HepG2 (cell line): ENCODE measurements around the gene FLAD1. TPM values are rescaled to one million over a fixed set of nuclear protein-coding genes. Genes with fewer than 3 reads are reported as not detected.

Experiments
- ARNT ChIP-seq: fragments of 450-650 bp; IDR thresholded peaks from 2 replicates; pipeline ENCODE4 v1.6.1; 2017
- ATF1 ChIP-seq: IDR thresholded peaks from 2 replicates; pipeline ENCODE4 v1.6.1; 2016; ENCODE audit warnings: mild to moderate bottlenecking, control low read depth
- BRCA1 ChIP-seq: sonication (generic); formaldehyde crosslinking; IDR thresholded peaks from 2 replicates; pipeline ENCODE4 v1.4.0; 2020; ENCODE audit warnings: missing genetic modification reagents
- FOSL2 ChIP-seq: sonication (generic); formaldehyde crosslinking; IDR thresholded peaks from 2 replicates; pipeline ENCODE4 v1.4.0; 2020; ENCODE audit warnings: missing genetic modification reagents
- GPN1 ChIP-seq: sonication (generic); formaldehyde crosslinking; IDR thresholded peaks from 2 replicates; pipeline ENCODE4 v1.5.1; 2020; ENCODE audit warnings: missing genetic modification reagents, borderline replicate concordance
- HMG20A ChIP-seq: IDR thresholded peaks from 2 replicates; pipeline ENCODE4 v1.6.1; 2016; ENCODE audit warnings: borderline replicate concordance
- KMT2B ChIP-seq: IDR thresholded peaks from 2 replicates; pipeline ENCODE4 v1.6.1; 2016; ENCODE audit warnings: missing genetic modification reagents, missing compliant biosample characterization
- MBNL3 ChIP-seq: fragments of 250-450 bp; sonication (Bioruptor Pico); conservative IDR thresholded peaks from 2 replicates; pipeline ENCODE4 v1.8.0; 2022; ENCODE audit warnings: mild to moderate bottlenecking, inconsistent platforms
- MEF2D ChIP-seq: sonication (generic); formaldehyde crosslinking; IDR thresholded peaks from 2 replicates; pipeline ENCODE4 v1.5.1; 2020; ENCODE audit warnings: mild to moderate bottlenecking, missing genetic modification reagents
- PAWR ChIP-seq: sonication (generic); formaldehyde crosslinking; IDR thresholded peaks from 2 replicates; pipeline ENCODE4 v1.4.0; 2020; ENCODE audit warnings: missing genetic modification reagents, mild to moderate bottlenecking, borderline replicate concordance
- SNAI1 ChIP-seq: sonication (generic); formaldehyde crosslinking; IDR thresholded peaks from 2 replicates; pipeline ENCODE4 v1.5.0; 2020; ENCODE audit warnings: mild to moderate bottlenecking, missing genetic modification reagents, borderline replicate concordance
- SRSF4 ChIP-seq: fragments of 200-400 bp; formaldehyde crosslinking; IDR thresholded peaks from one replicate; pipeline ENCODE4 v1.6.1; 2018; ENCODE audit warnings: mild to moderate bottlenecking, low read depth, low read length, moderate library complexity; ENCODE audit not compliant: poor library complexity, severe bottlenecking
- TCF7L2 ChIP-seq: IDR thresholded peaks from 2 replicates; pipeline ENCODE4 v1.6.1; 2011; ENCODE audit warnings: mild to moderate bottlenecking, low read depth, low read length, moderate library complexity
- TFAP4 ChIP-seq: sonication (generic); IDR thresholded peaks from 2 replicates; pipeline ENCODE4 v1.6.1; 2016; ENCODE audit warnings: low read depth, borderline replicate concordance
- THAP11 ChIP-seq: IDR thresholded peaks from 2 replicates; pipeline ENCODE4 v1.6.1; 2016; ENCODE audit warnings: missing biosample characterization, missing genetic modification reagents
- UBTF ChIP-seq: sonication (generic); formaldehyde crosslinking; IDR thresholded peaks from 2 replicates; pipeline ENCODE4 v1.4.0; 2020; ENCODE audit warnings: mild to moderate bottlenecking, missing genetic modification reagents
- ZNF557 ChIP-seq: sonication (generic); formaldehyde crosslinking; IDR thresholded peaks from 2 replicates; pipeline ENCODE4 v1.4.0; 2020; ENCODE audit warnings: missing genetic modification reagents
- polyA plus RNA-seq, 8 experiments: library from polyadenylated mRNA; depleted of rRNA in 3 of 8; stranded (reverse) in 7 of 8; unstranded in 1 of 8; fragments of >200 nt; fragmentation: Illumina TruSeq in 4 of 8; extraction: Trizol in 4 of 8; gene quantifications; 2 replicates each; pipeline versions ENCODE4 v1.2.1 to v1.2.3, GENCODE V29; 2011 to 2016; ENCODE audit warnings: low read depth in 4 of 8, missing spikeins in 1 of 8, mixed read lengths in 1 of 8; ENCODE audit not compliant: insufficient read depth in 1 of 8
- total RNA-seq, 5 experiments: library from RNA; depleted of rRNA; stranded (reverse); fragments of >200 nt; fragmentation: Illumina TruSeq; extraction: Trizol; gene quantifications; 2 replicates each; pipeline ENCODE4 v1.2.3, GENCODE V29; 2016; ENCODE audit warnings: low read depth in 1 of 5
- TF ChIP-seq, protein P1 (sequence below): sonication (generic); formaldehyde crosslinking; IDR thresholded peaks from 2 replicates; pipeline ENCODE4 v1.9.0; 2021; ENCODE audit warnings: missing genetic modification reagents, borderline replicate concordance
- TF ChIP-seq, protein P2 (sequence below): sonication (generic); formaldehyde crosslinking; IDR thresholded peaks from 2 replicates; pipeline ENCODE4 v1.5.1; 2020; ENCODE audit warnings: missing genetic modification reagents, mild to moderate bottlenecking, borderline replicate concordance

The FLAD1 gene
- total and polyA plus RNA-seq, 2 of the 13 experiments (the other 11 are each of a cell fraction or from before 2014, with no cell fraction given), result 25.9 to 32.8 TPM

GRCh38 chr1:155000726-155001424, 17.7 kb downstream of the FLAD1 start (continued):
- TF ChIP-seq TCF7L2 (no peak), ZNF557 (CRISPR knock-in tag) (no peak), MBNL3 (CRISPR knock-in tag) (no peak), ATF1 (CRISPR knock-in tag) (no peak), HMG20A (CRISPR knock-in tag) (no peak), GPN1 (CRISPR knock-in tag) (no peak), BRCA1 (CRISPR knock-in tag) (no peak; the same call in none of the 2 replicates), FOSL2 (CRISPR knock-in tag) (peak; percentile 95), ARNT (no peak), KMT2B (CRISPR knock-in tag) (peak; percentile 50; the same call in 1 of the 2 replicates), UBTF (CRISPR knock-in tag) (peak; percentile 72), SRSF4 (no peak), PAWR (CRISPR knock-in tag) (no peak), SNAI1 (peak; percentile 89), THAP11 (CRISPR knock-in tag) (peak; percentile 67), MEF2D (CRISPR knock-in tag) (peak; percentile 45; the same call in 1 of the 2 replicates), TFAP4 (peak; percentile 82; the same call in 1 of the 2 replicates)
- TF ChIP-seq, protein P1, sequence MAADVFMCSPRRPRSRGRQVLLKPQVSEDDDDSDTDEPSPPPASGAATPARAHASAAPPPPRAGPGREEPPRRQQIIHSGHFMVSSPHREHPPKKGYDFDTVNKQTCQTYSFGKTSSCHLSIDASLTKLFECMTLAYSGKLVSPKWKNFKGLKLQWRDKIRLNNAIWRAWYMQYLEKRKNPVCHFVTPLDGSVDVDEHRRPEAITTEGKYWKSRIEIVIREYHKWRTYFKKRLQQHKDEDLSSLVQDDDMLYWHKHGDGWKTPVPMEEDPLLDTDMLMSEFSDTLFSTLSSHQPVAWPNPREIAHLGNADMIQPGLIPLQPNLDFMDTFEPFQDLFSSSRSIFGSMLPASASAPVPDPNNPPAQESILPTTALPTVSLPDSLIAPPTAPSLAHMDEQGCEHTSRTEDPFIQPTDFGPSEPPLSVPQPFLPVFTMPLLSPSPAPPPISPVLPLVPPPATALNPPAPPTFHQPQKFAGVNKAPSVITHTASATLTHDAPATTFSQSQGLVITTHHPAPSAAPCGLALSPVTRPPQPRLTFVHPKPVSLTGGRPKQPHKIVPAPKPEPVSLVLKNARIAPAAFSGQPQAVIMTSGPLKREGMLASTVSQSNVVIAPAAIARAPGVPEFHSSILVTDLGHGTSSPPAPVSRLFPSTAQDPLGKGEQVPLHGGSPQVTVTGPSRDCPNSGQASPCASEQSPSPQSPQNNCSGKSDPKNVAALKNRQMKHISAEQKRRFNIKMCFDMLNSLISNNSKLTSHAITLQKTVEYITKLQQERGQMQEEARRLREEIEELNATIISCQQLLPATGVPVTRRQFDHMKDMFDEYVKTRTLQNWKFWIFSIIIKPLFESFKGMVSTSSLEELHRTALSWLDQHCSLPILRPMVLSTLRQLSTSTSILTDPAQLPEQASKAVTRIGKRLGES (CRISPR knock-in tag), result no peak
- TF ChIP-seq, protein P2, sequence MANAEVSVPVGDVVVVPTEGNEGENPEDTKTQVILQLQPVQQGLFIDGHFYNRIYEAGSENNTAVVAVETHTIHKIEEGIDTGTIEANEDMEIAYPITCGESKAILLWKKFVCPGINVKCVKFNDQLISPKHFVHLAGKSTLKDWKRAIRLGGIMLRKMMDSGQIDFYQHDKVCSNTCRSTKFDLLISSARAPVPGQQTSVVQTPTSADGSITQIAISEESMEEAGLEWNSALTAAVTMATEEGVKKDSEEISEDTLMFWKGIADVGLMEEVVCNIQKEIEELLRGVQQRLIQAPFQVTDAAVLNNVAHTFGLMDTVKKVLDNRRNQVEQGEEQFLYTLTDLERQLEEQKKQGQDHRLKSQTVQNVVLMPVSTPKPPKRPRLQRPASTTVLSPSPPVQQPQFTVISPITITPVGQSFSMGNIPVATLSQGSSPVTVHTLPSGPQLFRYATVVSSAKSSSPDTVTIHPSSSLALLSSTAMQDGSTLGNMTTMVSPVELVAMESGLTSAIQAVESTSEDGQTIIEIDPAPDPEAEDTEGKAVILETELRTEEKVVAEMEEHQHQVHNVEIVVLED (CRISPR knock-in tag), result 0 out of 2 replicates have a peak, but pooled peaks have one; percentile 57
